ENCODE measurements around the gene UXT.

Gene UXT

DNA sequence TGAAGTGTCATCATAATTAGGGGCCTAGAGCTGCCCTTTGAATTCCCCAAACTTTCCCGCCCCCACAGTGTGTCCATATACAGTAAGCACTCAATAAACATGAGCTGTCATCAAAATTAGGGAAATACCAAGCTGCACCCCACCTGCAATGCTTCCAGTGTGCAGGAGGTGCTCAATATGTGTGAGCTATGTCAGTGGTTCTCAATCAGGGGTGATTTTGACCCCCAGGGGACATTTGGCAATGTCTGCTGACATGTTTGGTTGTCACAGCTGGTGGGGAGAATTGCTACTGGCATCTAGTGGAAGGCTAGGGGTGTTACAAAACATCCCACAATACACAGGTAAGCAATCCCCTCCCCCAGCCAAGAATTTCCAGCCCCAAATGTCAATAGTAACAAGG is 30.0 kb downstream of the UXT start:
- H3K4me3 ChIP-seq (ENCODE audit: insufficient read length, low read depth), result no peak overlapping the region
- no peaks in the 10 kb centered on the region for H3K27me3 ChIP-seq (ENCODE audit: insufficient read depth, insufficient read length)

DNA sequence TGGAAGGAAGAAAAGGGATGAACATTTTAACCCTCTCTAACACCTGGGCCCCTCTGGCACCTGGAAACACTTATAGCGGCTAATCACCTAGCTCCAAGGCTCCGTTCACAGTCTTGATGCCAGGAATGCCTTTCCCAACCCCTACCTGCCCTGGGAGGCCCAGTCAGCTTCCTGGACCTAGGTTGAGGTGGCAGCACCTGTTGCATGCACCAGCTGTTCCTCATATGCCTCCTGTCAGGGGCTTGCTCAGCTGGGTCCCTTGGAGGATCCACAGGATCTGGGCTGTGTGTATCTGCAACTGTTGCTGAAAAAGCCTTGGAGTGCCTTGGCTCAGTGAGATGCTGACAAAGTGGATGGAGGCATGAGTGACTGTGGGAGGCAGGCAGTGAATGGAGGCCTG is 33.6 kb downstream of the UXT start:
- peaks cover 8% of the 10 kb centered on the region for H3K4me1 ChIP-seq (ENCODE audit: insufficient read depth, insufficient read length)

More for the DNA sequence above, 30.0 kb downstream of the UXT start:
- TF ChIP-seq ZNF274 (IDR thresholded peaks at IDR 0.05; ENCODE audit: low read depth, low read length), result no peak
- TF ChIP-seq SUZ12 (IDR thresholded peaks at IDR 0.05; ENCODE audit: extremely low read depth, insufficient read depth, insufficient read length), result no peak
- TF ChIP-seq YY1 (IDR thresholded peaks at IDR 0.05; ENCODE audit: insufficient read depth, insufficient read length), result no peak
- DNase-seq (ENCODE audit: low read depth, low spot score), result no peak
- no peak overlapping the region for H3K9ac ChIP-seq (ENCODE audit: insufficient read length, low read depth)
- H3K4me1 ChIP-seq (ENCODE audit: insufficient read depth, insufficient read length), result peaks cover 5% of the 10 kb centered on the region
- H3K9me3 ChIP-seq (ENCODE audit: insufficient read depth, low read length), result no peaks in the 10 kb centered on the region
- H3K36me3 ChIP-seq (ENCODE audit: insufficient read depth, insufficient read length, low read length), result peaks cover 5% of the 10 kb centered on the region

DNA sequence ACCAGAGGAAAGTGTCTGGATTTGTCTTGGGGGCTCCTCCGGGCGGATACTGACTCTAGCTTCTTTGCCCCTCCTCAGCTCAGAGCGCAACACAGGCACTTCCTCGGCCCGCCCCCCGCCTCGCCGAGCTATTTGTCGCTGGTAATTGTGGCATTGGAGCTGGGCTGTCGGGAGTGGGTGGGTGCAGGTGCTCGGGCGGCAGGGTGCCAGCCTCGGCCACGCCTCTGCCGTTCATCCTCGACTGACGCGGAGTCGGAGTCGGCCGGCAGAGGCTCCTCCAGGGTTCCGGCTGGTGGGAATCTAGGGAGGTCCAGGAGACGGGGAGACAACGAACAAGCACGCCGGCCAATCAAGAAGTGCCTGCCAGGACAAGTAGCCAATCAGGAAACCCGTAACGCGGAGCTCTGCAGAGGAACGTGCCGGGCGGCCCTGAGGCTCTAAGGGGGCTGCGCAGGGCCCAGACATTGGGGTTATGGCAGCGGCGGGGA is 35.4 kb downstream of the UXT start:
- TF ChIP-seq ZNF274 (IDR thresholded peaks at IDR 0.05; ENCODE audit: low read depth, low read length), result no peak
- no peak for TF ChIP-seq YY1 (IDR thresholded peaks at IDR 0.05; ENCODE audit: insufficient read depth, insufficient read length)
- TF ChIP-seq SUZ12 (IDR thresholded peaks at IDR 0.05; ENCODE audit: extremely low read depth, insufficient read depth, insufficient read length), result no peak
- H3K4me3 ChIP-seq (ENCODE audit: insufficient read length, low read depth), result peak overlapping the region; percentile 26
- H3K4me1 ChIP-seq (ENCODE audit: insufficient read depth, insufficient read length), result peaks cover 5% of the 10 kb centered on the region
- DNase-seq (ENCODE audit: low read depth, low spot score), result peak; percentile 79
- peaks cover 37% of the 10 kb centered on the region for H3K27me3 ChIP-seq (ENCODE audit: insufficient read depth, insufficient read length)
- H3K36me3 ChIP-seq (ENCODE audit: insufficient read depth, insufficient read length, low read length), result no peaks in the 10 kb centered on the region
- no peak overlapping the region for H3K9ac ChIP-seq (ENCODE audit: insufficient read length, low read depth)
- no peaks in the 10 kb centered on the region for H3K9me3 ChIP-seq (ENCODE audit: insufficient read depth, low read length)

More for the DNA sequence above, 33.6 kb downstream of the UXT start:
- no peak overlapping the region for H3K9ac ChIP-seq (ENCODE audit: insufficient read length, low read depth)
- H3K27me3 ChIP-seq (ENCODE audit: insufficient read depth, insufficient read length), result peaks cover 29% of the 10 kb centered on the region
- no peaks in the 10 kb centered on the region for H3K36me3 ChIP-seq (ENCODE audit: insufficient read depth, insufficient read length, low read length)
- H3K4me3 ChIP-seq (ENCODE audit: insufficient read length, low read depth), result no peak overlapping the region
- no peaks in the 10 kb centered on the region for H3K9me3 ChIP-seq (ENCODE audit: insufficient read depth, low read length)
- no peak for DNase-seq (ENCODE audit: low read depth, low spot score)
- TF ChIP-seq SUZ12 (IDR thresholded peaks at IDR 0.05; ENCODE audit: extremely low read depth, insufficient read depth, insufficient read length), result no peak
- no peak for TF ChIP-seq ZNF274 (IDR thresholded peaks at IDR 0.05; ENCODE audit: low read depth, low read length)
- no peak for TF ChIP-seq YY1 (IDR thresholded peaks at IDR 0.05; ENCODE audit: insufficient read depth, insufficient read length)

DNA sequence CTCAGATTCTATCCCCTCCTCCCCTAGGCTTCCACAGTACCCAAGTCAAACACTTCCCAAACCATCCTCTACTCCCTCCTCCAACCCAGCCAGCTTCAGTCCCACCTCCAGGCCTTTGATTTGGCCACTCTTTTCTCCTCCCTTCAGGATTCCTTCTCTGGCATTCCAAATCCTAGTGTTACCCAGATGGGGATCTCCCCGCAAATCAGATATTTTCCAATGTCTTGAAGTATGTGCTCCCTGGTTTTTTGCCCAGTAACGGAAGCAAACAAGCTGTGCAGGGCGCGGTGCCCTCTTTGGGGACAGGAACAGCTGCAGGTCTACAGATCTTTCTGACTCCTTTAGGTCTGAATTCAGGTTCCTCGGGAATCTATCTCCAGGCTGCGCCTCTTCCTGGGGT is 37.1 kb downstream of the UXT start:
- TF ChIP-seq YY1 (IDR thresholded peaks at IDR 0.05; ENCODE audit: insufficient read depth, insufficient read length) (no peak), SUZ12 (IDR thresholded peaks at IDR 0.05; ENCODE audit: extremely low read depth, insufficient read depth, insufficient read length) (no peak), ZNF274 (IDR thresholded peaks at IDR 0.05; ENCODE audit: low read depth, low read length) (no peak)
- Histone ChIP-seq H3K9me3 (ENCODE audit: insufficient read depth, low read length) (no peaks in the 10 kb centered on the region), H3K4me1 (ENCODE audit: insufficient read depth, insufficient read length) (peaks cover 5% of the 10 kb centered on the region), H3K36me3 (ENCODE audit: insufficient read depth, insufficient read length, low read length) (no peaks in the 10 kb centered on the region), H3K27me3 (ENCODE audit: insufficient read depth, insufficient read length) (peaks cover 48% of the 10 kb centered on the region), H3K4me3 (ENCODE audit: insufficient read length, low read depth) (no peak overlapping the region), H3K9ac (ENCODE audit: insufficient read length, low read depth) (no peak overlapping the region)
- no peak for DNase-seq (ENCODE audit: low read depth, low spot score)

DNA sequence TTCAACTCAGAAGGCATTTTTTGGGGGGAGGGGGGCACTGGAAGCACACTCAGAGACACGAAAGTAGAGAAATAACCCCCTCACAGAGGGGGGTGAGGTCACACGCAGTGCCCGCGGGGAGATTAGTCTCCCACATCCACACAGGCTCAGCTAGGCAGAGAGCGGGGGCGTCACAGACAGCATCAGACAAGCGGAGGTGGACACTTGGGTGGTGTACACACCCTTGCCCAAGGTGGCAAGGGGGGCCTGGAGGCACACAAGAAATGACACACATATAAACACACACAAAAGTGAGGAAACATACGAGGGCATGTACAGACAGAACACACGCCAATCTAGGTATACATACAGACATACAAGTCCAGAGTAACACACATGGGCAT is 38.7 kb downstream of the UXT start:
- no peak for DNase-seq (ENCODE audit: low read depth, low spot score)
- H3K4me1 ChIP-seq (ENCODE audit: insufficient read depth, insufficient read length), result peaks cover 5% of the 10 kb centered on the region
- TF ChIP-seq SUZ12 (IDR thresholded peaks at IDR 0.05; ENCODE audit: extremely low read depth, insufficient read depth, insufficient read length) (no peak), ZNF274 (IDR thresholded peaks at IDR 0.05; ENCODE audit: low read depth, low read length) (no peak), YY1 (IDR thresholded peaks at IDR 0.05; ENCODE audit: insufficient read depth, insufficient read length) (no peak)
- no peak overlapping the region for H3K4me3 ChIP-seq (ENCODE audit: insufficient read length, low read depth)
- H3K9ac ChIP-seq (ENCODE audit: insufficient read length, low read depth), result no peak overlapping the region
- H3K9me3 ChIP-seq (ENCODE audit: insufficient read depth, low read length), result no peaks in the 10 kb centered on the region
- no peaks in the 10 kb centered on the region for H3K36me3 ChIP-seq (ENCODE audit: insufficient read depth, insufficient read length, low read length)
- peaks cover 48% of the 10 kb centered on the region for H3K27me3 ChIP-seq (ENCODE audit: insufficient read depth, insufficient read length)

DNA sequence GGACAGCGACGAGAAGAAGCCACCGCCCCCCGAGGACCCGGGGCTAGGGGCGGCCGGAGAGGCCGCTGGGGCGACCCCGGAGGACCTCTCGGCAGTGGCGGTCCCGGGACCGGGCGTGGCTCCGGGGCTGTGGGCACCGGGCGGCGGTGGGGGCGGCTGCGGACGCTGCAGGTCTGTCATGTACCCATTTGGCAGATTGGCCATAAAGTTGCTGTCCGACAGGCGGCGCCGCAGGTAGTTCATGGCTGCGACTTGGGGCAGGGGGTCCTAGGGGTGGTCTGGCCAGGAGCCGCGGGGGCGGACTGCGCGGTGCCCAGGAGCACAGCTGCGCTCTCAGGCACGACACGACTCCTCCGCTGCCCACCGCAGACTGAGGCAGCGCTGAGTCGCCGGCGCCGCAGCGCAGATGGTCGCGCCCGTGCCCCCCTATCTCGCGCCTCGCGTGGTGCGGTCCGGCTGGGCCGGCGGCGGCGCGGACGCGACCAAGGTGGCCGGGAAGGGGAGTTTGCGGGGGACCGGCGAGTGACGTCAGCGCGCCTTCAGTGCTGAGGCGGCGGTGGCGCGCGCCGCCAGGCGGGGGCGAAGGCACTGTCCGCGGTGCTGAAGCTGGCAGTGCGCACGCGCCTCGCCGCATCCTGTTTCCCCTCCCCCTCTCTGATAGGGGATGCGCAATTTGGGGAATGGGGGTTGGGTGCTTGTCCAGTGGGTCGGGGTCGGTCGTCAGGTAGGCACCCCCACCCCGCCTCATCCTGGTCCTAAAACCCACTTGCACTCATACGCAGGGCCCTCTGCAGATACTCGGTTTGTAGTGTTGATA is 39.3 kb downstream of the UXT start, which contains the start of gene SYN1:
TSS of gene SYN1 (minus strand) at position 372 of the 817 bp plus-strand sequence. CDS start at position 243, 129 bp downstream.
- H3K9ac ChIP-seq (ENCODE audit: insufficient read length, low read depth), result no peak within 1 kb of the TSS
- DNase-seq (ENCODE audit: low read depth, low spot score), result peak; percentile 74
- peak within 1 kb of the TSS; percentile 44 for H3K4me3 ChIP-seq (ENCODE audit: insufficient read length, low read depth)
- H3K4me1 ChIP-seq (ENCODE audit: insufficient read depth, insufficient read length), result peaks cover 5% of the 10 kb centered on the region
- peaks cover 48% of the 10 kb centered on the region for H3K27me3 ChIP-seq (ENCODE audit: insufficient read depth, insufficient read length)
- H3K36me3 ChIP-seq (ENCODE audit: insufficient read depth, insufficient read length, low read length), result no peaks in the 10 kb centered on the region
- H3K9me3 ChIP-seq (ENCODE audit: insufficient read depth, low read length), result no peaks in the 10 kb centered on the region
- TF ChIP-seq YY1 (IDR thresholded peaks at IDR 0.05; ENCODE audit: insufficient read depth, insufficient read length) (no peak), SUZ12 (IDR thresholded peaks at IDR 0.05; ENCODE audit: extremely low read depth, insufficient read depth, insufficient read length) (no peak), ZNF274 (IDR thresholded peaks at IDR 0.05; ENCODE audit: low read depth, low read length) (no peak)

DNA sequence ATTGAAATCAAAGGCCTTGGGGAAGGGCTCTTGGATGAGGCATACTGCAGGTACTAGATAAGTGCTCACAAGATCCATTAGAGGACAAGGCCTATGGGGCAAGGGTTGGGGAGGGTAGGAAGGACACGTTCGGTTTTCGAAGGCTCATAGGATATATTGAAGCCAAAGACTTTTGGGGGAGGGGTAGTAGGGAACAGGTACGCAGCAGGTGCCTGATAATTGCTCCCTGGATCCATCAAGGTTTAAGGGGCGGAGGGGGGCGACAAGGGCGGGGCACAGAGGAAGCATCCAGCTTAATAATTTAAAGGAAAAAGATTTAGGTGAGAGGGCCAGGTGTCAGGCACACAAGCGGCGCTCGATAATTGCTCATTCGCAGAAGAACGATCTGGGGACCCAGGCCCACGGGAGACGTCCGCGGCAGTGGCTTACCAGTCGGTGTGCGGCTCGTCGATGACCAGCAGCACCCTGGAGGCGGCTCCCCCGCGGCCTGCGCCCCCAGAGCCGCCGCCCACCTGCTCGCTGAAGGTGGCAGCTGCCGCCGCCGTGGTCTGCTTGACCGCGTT is 40.0 kb downstream of the UXT start:
- peaks cover 5% of the 10 kb centered on the region for H3K4me1 ChIP-seq (ENCODE audit: insufficient read depth, insufficient read length)
- TF ChIP-seq YY1 (IDR thresholded peaks at IDR 0.05; ENCODE audit: insufficient read depth, insufficient read length), result no peak
- H3K9ac ChIP-seq (ENCODE audit: insufficient read length, low read depth), result no peak overlapping the region
- no peaks in the 10 kb centered on the region for H3K36me3 ChIP-seq (ENCODE audit: insufficient read depth, insufficient read length, low read length)
- H3K9me3 ChIP-seq (ENCODE audit: insufficient read depth, low read length), result no peaks in the 10 kb centered on the region
- peak overlapping the region; percentile 44 for H3K4me3 ChIP-seq (ENCODE audit: insufficient read length, low read depth)
- no peak for DNase-seq (ENCODE audit: low read depth, low spot score)
- H3K27me3 ChIP-seq (ENCODE audit: insufficient read depth, insufficient read length), result peaks cover 48% of the 10 kb centered on the region

All from NT2/D1 (cell line).